HCT116 (cell line): ENCODE data around the gene SCN4A. TPM values are rescaled to one million over a fixed set of nuclear protein-coding genes. Genes with fewer than 3 reads are reported as not detected.
A peak's percentile ranks its signal among the peaks of the same experiment; 100 is the strongest.

ENCODE experiments used
- ATAC-seq: fragments of 200-7000 bp; cut with Tn5 transposase; 2 replicates; pipeline ENCODE4 v1.9.1; 2020; ENCODE audit warnings: mild to moderate bottlenecking, moderate library complexity
- BruUV-seq: library from RNA; stranded (reverse); fragments of 400-500 nt; replicated peaks from 2 replicates; lab custom pipeline; 2021; lab: Mats Ljungman, UMichigan
- CTCF ChIA-PET: fragments of 300-600 bp; sonication (Branson Sonifier 250); formaldehyde crosslinking; loops from one replicate; lab custom pipeline; 2021; ENCODE audit warnings: antibody characterized with exemption; lab: Charles Lee
- POLR2A ChIA-PET: fragments of 300-600, 350-600 bp; sonication (Branson Sonifier 250); formaldehyde crosslinking; loops from one replicate; lab custom pipeline; 2021; ENCODE audit warnings: antibody characterized with exemption; lab: Charles Lee
- RAD21 ChIA-PET, 2 experiments: fragments of 300-600 bp; sonication (Branson Sonifier 250); formaldehyde crosslinking; loops; one replicate each; lab custom pipeline; 2023; ENCODE audit warnings: low total read pairs in 2 of 2; ENCODE audit not compliant: uncharacterized antibody in 2 of 2, unreplicated experiment in 2 of 2, low non-redundant PET in 1 of 2; lab: Charles Lee
- DNase-seq: peaks from one replicate; pipeline ENCODE4 v3.0.0-alpha.2; 2010; ENCODE audit warnings: low read depth, low spot score
- H2AFZ ChIP-seq: fragments of 200-600 bp; shearing (Covaris generic), sonication (generic); 2 replicates; pipeline ENCODE4 v1.6.1; 2017; ENCODE audit warnings: low read depth, mixed run types, mixed read lengths, antibody characterized with exemption, low read length; ENCODE audit not compliant: poor library complexity, severe bottlenecking
- H3K27ac ChIP-seq: 2 replicates; pipeline ENCODE4 v1.5.1; 2012; ENCODE audit warnings: low read depth, low read length
- H3K27me3 ChIP-seq: fragments of 200-600 bp; sonication (generic); 2 replicates; pipeline ENCODE4 v1.6.1; 2016; ENCODE audit warnings: mixed run types, low read length, mixed read lengths; ENCODE audit not compliant: insufficient read depth
- H3K36me3 ChIP-seq, 2 experiments: fragments of 200-500 bp in 1 of 2; fragments of 200-600 bp in 1 of 2; sonication (Bioruptor generic) in 1 of 2; sonication (generic) in 1 of 2; 2 replicates each; pipeline versions ENCODE4 v1.5.1 to v1.6.1; 2014 to 2016; ENCODE audit warnings: low read length in 2 of 2, inconsistent platforms in 1 of 2, mixed read lengths in 1 of 2, mixed run types in 1 of 2; ENCODE audit not compliant: insufficient read depth in 2 of 2, control insufficient read depth in 1 of 2
- H3K4me1 ChIP-seq, 2 experiments: fragments of 200-600 bp in 1 of 2; sonication (generic) in 1 of 2; 2 replicates each; pipeline versions ENCODE4 v1.5.1 to v1.6.1; 2012 to 2017; ENCODE audit warnings: low read length in 2 of 2, inconsistent platforms in 1 of 2, mild to moderate bottlenecking in 1 of 2, mixed read lengths in 1 of 2, mixed run types in 1 of 2, moderate library complexity in 1 of 2; ENCODE audit not compliant: insufficient read depth in 2 of 2, control insufficient read depth in 1 of 2
- H3K4me2 ChIP-seq: fragments of 200-600 bp; sonication (generic); 2 replicates; pipeline ENCODE4 v1.6.1; 2017; ENCODE audit warnings: mixed run types, low read length, mixed read lengths
- H3K4me3 ChIP-seq, 2 experiments: fragments of 200-600 bp in 1 of 2; sonication (generic) in 1 of 2; replicated peaks in 1 of 2; 2 replicates each; pipeline ENCODE4 v1.5.1; 2011 to 2016; ENCODE audit warnings: low read length in 2 of 2, control low read depth in 1 of 2, low read depth in 1 of 2, mild to moderate bottlenecking in 1 of 2, mixed read lengths in 1 of 2, mixed run types in 1 of 2
- H3K79me2 ChIP-seq: fragments of 200-600 bp; sonication (generic); 2 replicates; pipeline ENCODE4 v1.6.1; 2017; ENCODE audit warnings: mild to moderate bottlenecking, mixed run types, low read length, moderate library complexity, mixed read lengths; ENCODE audit not compliant: insufficient read depth
- H3K9ac ChIP-seq: fragments of 200-600 bp; sonication (generic); 2 replicates; pipeline ENCODE4 v1.6.1; 2016; ENCODE audit warnings: low read length, mixed read lengths
- H3K9me2 ChIP-seq: fragments of 200-600 bp; sonication (generic), shearing (Covaris generic); 2 replicates; pipeline ENCODE4 v1.6.1; 2017; ENCODE audit warnings: mixed run types, mild to moderate bottlenecking, moderate library complexity; ENCODE audit not compliant: insufficient read depth
- H3K9me3 ChIP-seq, 2 experiments: fragments of 200-500 bp in 1 of 2; fragments of 200-600 bp in 1 of 2; sonication (Bioruptor generic) in 1 of 2; sonication (generic) in 1 of 2; 2 replicates each; pipeline ENCODE4 v1.6.1; 2014 to 2017; ENCODE audit warnings: low read length in 2 of 2, mixed read lengths in 2 of 2, inconsistent platforms in 1 of 2, low read depth in 1 of 2, mild to moderate bottlenecking in 1 of 2, mixed run types in 1 of 2, moderate library complexity in 1 of 2; ENCODE audit not compliant: control insufficient read depth in 1 of 2, insufficient read depth in 1 of 2
- H4K20me1 ChIP-seq: fragments of 200-600 bp; sonication (generic), shearing (Covaris generic); 2 replicates; pipeline ENCODE4 v1.6.1; 2017; ENCODE audit warnings: mixed run types, mild to moderate bottlenecking, moderate library complexity; ENCODE audit not compliant: insufficient read depth
- CTCF ChIP-seq, 3 experiments: fragments of 200-600 bp in 1 of 3; sonication (generic) in 1 of 3; IDR thresholded peaks in 2 of 3; conservative IDR thresholded peaks in 1 of 3; 2 replicates each; pipeline ENCODE4 v1.5.1; 2012 to 2017; ENCODE audit warnings: low read depth in 2 of 3, low read length in 2 of 3, antibody characterized with exemption in 1 of 3, borderline replicate concordance in 1 of 3, control low read depth in 1 of 3, mild to moderate bottlenecking in 1 of 3, mixed read lengths in 1 of 3, mixed run types in 1 of 3, moderate library complexity in 1 of 3; ENCODE audit not compliant: insufficient read depth in 1 of 3
- RAD21 ChIP-seq: IDR thresholded peaks from 2 replicates; pipeline ENCODE4 v1.6.1; 2012; ENCODE audit warnings: low read depth, mild to moderate bottlenecking
- ZNF274 ChIP-seq: fragments of 200-500 bp; sonication (Bioruptor generic); IDR thresholded peaks from 2 replicates; pipeline ENCODE4 v1.6.1; 2014; ENCODE audit warnings: mild to moderate bottlenecking, low read depth, low read length, inconsistent platforms
- intact Hi-C: fragments of 100-400 bp; cut with micrococcal nuclease; formaldehyde crosslinking; loops from 2 replicates; pipeline ENCODE4 v1.10.0; 2022
- total RNA-seq: library from RNA; stranded (reverse); gene quantifications from one replicate; pipeline ENCODE4 v1.2.1, GENCODE V29; 2021; ENCODE audit not compliant: unreplicated experiment

The SCN4A gene
- total RNA-seq, 1 experiment from 2014 or later, result 2.7 TPM

- POLR2A ChIA-PET, result interaction anchor here (0.8 kb wide), 1 partner anchor 27 kb away, joined by 3 read pairs; no protein-coding TSS in a partner anchor
- H3K4me2 ChIP-seq, result no peak overlapping the region
- DNase-seq, result peak; percentile 22
Measured at GRCh38 chr17:63946440-63947363, 26.0 kb downstream of the SCN4A start.

More at GRCh38 chr17:63946440-63947363, 26.0 kb downstream of the SCN4A start:
- RAD21 ChIA-PET, result interaction anchor here (0.6 to 2.2 kb wide), 6 partner anchors 24 to 187 kb away, joined by 3 to 20 read pairs (median 4); partner anchors contain the start of genes CSHL1 (in 1 of the 2) and GH1 (in 1 of the 2)
- no peaks in the 10 kb centered on the region for H3K79me2 ChIP-seq
- no peaks in the 10 kb centered on the region for H3K36me3 ChIP-seq
- no peaks in the 10 kb centered on the region for H3K9me3 ChIP-seq
- no peak overlapping the region for H3K4me3 ChIP-seq
- H2AFZ ChIP-seq, result no peak overlapping the region
- H3K27me3 ChIP-seq, result no peaks in the 10 kb centered on the region
- H3K4me1 ChIP-seq, result peaks cover 0 to 10% of the 10 kb centered on the region in 2 experiments; a peak in 1 of 4 replicates
- intact Hi-C loops, result loop anchor here (1.0 kb wide), 1 partner anchor 27 kb away; no protein-coding TSS in a partner anchor
- no TSS peak for BruUV-seq
- no peak overlapping the region for H3K9ac ChIP-seq
- H3K9me2 ChIP-seq, result no peaks in the 10 kb centered on the region
- CTCF ChIA-PET, result interaction anchor here (0.6 to 2.9 kb wide), 32 partner anchors 8 to 487 kb away, joined by 3 to 69 read pairs (median 6); partner anchors contain the start of genes CD79B and GH1
- H4K20me1 ChIP-seq, result no peaks in the 10 kb centered on the region
- peak; percentile 86 for ATAC-seq
- TF ChIP-seq RAD21 (no peak; the same call in 1 of the 2 replicates), ZNF274 (no peak), CTCF (IDR thresholded peaks at IDR 0.05 in 2 of 3, conservative IDR thresholded peaks at IDR 0.05 in 1 of 3; ENCODE audit: borderline replicate concordance in 1 of 3, insufficient read depth in 1 of 3, low read depth in 2 of 3, low read length in 2 of 3) (peak; percentile 58 to 83 (median 83))
- H3K27ac ChIP-seq, result no peak overlapping the region
